Measurements from ENCODE around the gene RFWD3.

Gene RFWD3

DNA sequence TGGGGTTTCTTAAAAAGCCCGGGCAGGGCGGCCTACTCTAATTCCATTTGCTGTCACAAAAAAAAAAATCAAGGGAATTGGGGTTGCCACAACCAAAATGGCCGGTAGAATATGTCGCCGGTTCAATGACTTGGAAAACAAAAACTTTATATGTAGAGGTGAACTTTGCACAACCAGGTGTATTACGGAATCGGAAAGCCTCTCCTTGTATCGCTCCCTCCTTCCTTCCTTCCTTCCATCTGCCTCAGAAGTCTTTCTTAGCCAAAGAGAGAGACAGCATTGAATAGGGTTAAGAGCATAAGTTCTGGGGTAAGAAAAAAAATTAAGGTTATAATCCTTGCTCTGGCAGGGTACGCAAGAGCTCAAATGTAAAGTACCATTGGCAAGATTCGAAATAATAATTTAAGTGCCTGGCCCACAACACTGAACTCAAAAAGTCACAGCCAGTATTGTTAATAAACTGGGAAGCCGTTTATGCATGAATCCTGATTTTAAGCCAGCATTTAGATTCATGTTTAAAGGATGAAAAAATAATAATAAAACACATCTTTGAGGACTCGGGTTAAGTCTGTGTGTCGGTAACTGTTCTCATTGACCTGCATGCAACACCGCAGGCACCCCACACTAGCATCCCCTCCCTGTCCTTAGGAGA lies 59.2 kb downstream of the RFWD3 start:
- Histone ChIP-seq H3K27me3 (ENCODE audit: insufficient read depth, low read length, poor library complexity) (no peaks in the 10 kb centered on the region), H2AFZ (ENCODE audit: low read depth, low read length) (peak overlapping the region; percentile 96), H3K27ac (ENCODE audit: low read length) (peak overlapping the region; percentile 17; the same call in 1 of the 2 replicates), H3K9me3 (ENCODE audit: insufficient read depth, low read length, severe bottlenecking) (no peaks in the 10 kb centered on the region), H3K4me2 (ENCODE audit: insufficient read depth, low read length) (peak overlapping the region; percentile 77), H3K36me3 (ENCODE audit: insufficient read depth, low read length) (no peaks in the 10 kb centered on the region; the same call in 1 of the 2 replicates), H3K4me1 (ENCODE audit: insufficient read depth, low read length) (peaks cover 47% of the 10 kb centered on the region), H3K4me3 (ENCODE audit: low read depth in 1 of 2, low read length in 2 of 2) (peak overlapping the region; percentile 87 to 90; a peak in 3 of 4 replicates), H3K9ac (ENCODE audit: low read depth, low read length) (peak overlapping the region; percentile 89), H3K79me2 (ENCODE audit: insufficient read depth, low read length) (peaks cover 40% of the 10 kb centered on the region), H4K20me1 (ENCODE audit: insufficient read depth, low read length) (peaks cover 10% of the 10 kb centered on the region; the same call in 1 of the 2 replicates)
- ATAC-seq (ENCODE audit: insufficient read depth, low read depth) (no peak), DNase-seq (no peak)
- TF ChIP-seq CTCF (IDR thresholded peaks at IDR 0.05; ENCODE audit: borderline replicate concordance, extremely low read depth, low read length, poor library complexity, severe bottlenecking): no peak
- TF ChIP-seq EZH2 (IDR thresholded peaks at IDR 0.05; ENCODE audit: borderline replicate concordance, low read depth, low read length, severe bottlenecking): no peak

DNA sequence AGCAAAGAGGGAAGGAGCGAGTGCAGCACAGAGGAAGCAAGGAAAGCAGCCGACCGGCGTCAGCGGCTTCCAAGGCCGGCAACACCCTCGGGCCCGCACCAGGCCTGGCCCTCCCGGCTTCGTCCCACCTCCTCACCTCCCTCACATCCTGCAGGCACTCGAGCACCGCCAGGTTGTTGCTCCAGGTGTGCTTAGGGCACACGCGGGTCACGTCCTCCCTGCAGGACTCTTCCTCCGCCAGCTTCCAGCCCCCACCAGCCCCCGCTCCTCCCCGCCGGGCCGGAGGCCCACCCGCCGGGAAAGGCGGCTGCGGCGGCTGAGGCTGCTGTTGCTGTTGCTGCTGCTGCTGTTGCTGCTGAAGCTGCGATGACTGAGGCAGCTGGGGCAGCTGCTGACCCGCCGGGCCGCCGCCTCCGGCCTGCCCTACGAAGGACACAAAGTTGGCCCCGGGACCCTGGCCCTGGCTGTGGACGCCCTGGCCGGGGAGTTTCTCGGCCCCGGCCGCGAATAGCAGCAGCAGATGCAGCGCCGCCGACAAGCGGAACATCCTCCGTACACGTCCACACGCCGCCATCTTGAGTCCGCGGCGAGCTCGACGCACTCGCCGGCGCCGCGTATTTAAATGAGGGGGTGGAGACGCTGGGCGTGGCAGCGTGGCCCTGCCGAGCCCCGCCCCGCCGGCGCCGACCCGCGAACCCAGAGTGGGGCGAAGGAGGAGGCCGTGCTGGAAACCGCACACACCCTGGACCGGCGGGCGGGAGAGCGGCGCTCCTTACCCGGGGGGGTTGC lies 60.0 kb downstream of the RFWD3 start, which contains the start of gene GLG1:
TSS of gene GLG1 (minus strand) at position 594 of the 789 bp plus-strand sequence. CDS start at position 574, 20 bp downstream.
- peaks cover 13% of the 10 kb centered on the region; the same call in 1 of the 2 replicates for H4K20me1 ChIP-seq (ENCODE audit: insufficient read depth, low read length)
- H3K4me2 ChIP-seq (ENCODE audit: insufficient read depth, low read length): peak within 1 kb of the TSS; percentile 77
- peaks cover 50% of the 10 kb centered on the region for H3K4me1 ChIP-seq (ENCODE audit: insufficient read depth, low read length)
- H3K9me3 ChIP-seq (ENCODE audit: insufficient read depth, low read length, severe bottlenecking): no peaks in the 10 kb centered on the region
- TF ChIP-seq CTCF (IDR thresholded peaks at IDR 0.05; ENCODE audit: borderline replicate concordance, extremely low read depth, low read length, poor library complexity, severe bottlenecking): peak; percentile 5
- no peak for TF ChIP-seq EZH2 (IDR thresholded peaks at IDR 0.05; ENCODE audit: borderline replicate concordance, low read depth, low read length, severe bottlenecking)
- peak; percentile 91 for DNase-seq
- no peaks in the 10 kb centered on the region; the same call in 1 of the 2 replicates for H3K36me3 ChIP-seq (ENCODE audit: insufficient read depth, low read length)
- ATAC-seq (ENCODE audit: insufficient read depth, low read depth): peak; percentile 89
- H3K4me3 ChIP-seq (ENCODE audit: low read depth in 1 of 2, low read length in 2 of 2): peak within 1 kb of the TSS; percentile 87 to 90
- peaks cover 43% of the 10 kb centered on the region for H3K79me2 ChIP-seq (ENCODE audit: insufficient read depth, low read length)
- peak within 1 kb of the TSS; percentile 96 for H2AFZ ChIP-seq (ENCODE audit: low read depth, low read length)
- H3K27ac ChIP-seq (ENCODE audit: low read length): peak within 1 kb of the TSS; percentile 74
- peak within 1 kb of the TSS; percentile 89 for H3K9ac ChIP-seq (ENCODE audit: low read depth, low read length)
- H3K27me3 ChIP-seq (ENCODE audit: insufficient read depth, low read length, poor library complexity): no peaks in the 10 kb centered on the region

GRCh38 chr16:74605746-74606520 lies 60.7 kb downstream of the RFWD3 start:
- Histone ChIP-seq H3K4me3 (ENCODE audit: low read depth in 1 of 2, low read length in 2 of 2) (peak overlapping the region; percentile 87 to 90), H3K36me3 (ENCODE audit: insufficient read depth, low read length) (no peaks in the 10 kb centered on the region; the same call in 1 of the 2 replicates), H3K9ac (ENCODE audit: low read depth, low read length) (peak overlapping the region; percentile 89), H3K4me2 (ENCODE audit: insufficient read depth, low read length) (peak overlapping the region; percentile 77), H3K79me2 (ENCODE audit: insufficient read depth, low read length) (peaks cover 50% of the 10 kb centered on the region), H3K4me1 (ENCODE audit: insufficient read depth, low read length) (peaks cover 58% of the 10 kb centered on the region), H3K27ac (ENCODE audit: low read length) (peak overlapping the region; percentile 74), H4K20me1 (ENCODE audit: insufficient read depth, low read length) (peaks cover 20% of the 10 kb centered on the region; the same call in 1 of the 2 replicates), H2AFZ (ENCODE audit: low read depth, low read length) (peak overlapping the region; percentile 96), H3K9me3 (ENCODE audit: insufficient read depth, low read length, severe bottlenecking) (no peaks in the 10 kb centered on the region), H3K27me3 (ENCODE audit: insufficient read depth, low read length, poor library complexity) (no peaks in the 10 kb centered on the region)
- DNase-seq: no peak
- TF ChIP-seq CTCF (IDR thresholded peaks at IDR 0.05; ENCODE audit: borderline replicate concordance, extremely low read depth, low read length, poor library complexity, severe bottlenecking): no peak
- peak; percentile 4; the same call in 1 of the 3 replicates for ATAC-seq (ENCODE audit: insufficient read depth, low read depth)
